Measurements from ENCODE around the gene CENPB.

Gene CENPB

GRCh38 chr20:3757268-3757667, 29.3 kb downstream of the CENPB start:
- no peak for DNase-seq (ENCODE audit: low read depth)
- TF ChIP-seq CTCF (IDR thresholded peaks at IDR 0.05; ENCODE audit: low read depth, low read length, missing control alignments) = no peak
- no peak overlapping the region for H3K4me3 ChIP-seq (ENCODE audit: low read depth, low read length)

- TF ChIP-seq CTCF (IDR thresholded peaks at IDR 0.05; ENCODE audit: low read depth, low read length, missing control alignments) = no peak
- DNase-seq (ENCODE audit: low read depth) = no peak
- no peak overlapping the region for H3K4me3 ChIP-seq (ENCODE audit: low read depth, low read length)
Observed at GRCh38 chr20:3755814-3756480, 30.6 kb downstream of the CENPB start.

- TF ChIP-seq CTCF (IDR thresholded peaks at IDR 0.05; ENCODE audit: low read depth, low read length, missing control alignments) = no peak
- no peak overlapping the region for H3K4me3 ChIP-seq (ENCODE audit: low read depth, low read length)
- no peak for DNase-seq (ENCODE audit: low read depth)
Observed at GRCh38 chr20:3755269-3755668, 31.3 kb downstream of the CENPB start.

- TF ChIP-seq CTCF (IDR thresholded peaks at IDR 0.05; ENCODE audit: low read depth, low read length, missing control alignments) = no peak
- no peak for DNase-seq (ENCODE audit: low read depth)
- H3K4me3 ChIP-seq (ENCODE audit: low read depth, low read length) = no peak overlapping the region
Observed at GRCh38 chr20:3754276-3754630, 32.3 kb downstream of the CENPB start.

GRCh38 chr20:3753501-3754275, 32.9 kb downstream of the CENPB start:
- TF ChIP-seq CTCF (IDR thresholded peaks at IDR 0.05; ENCODE audit: low read depth, low read length, missing control alignments) = no peak
- DNase-seq (ENCODE audit: low read depth) = no peak
- no peak overlapping the region for H3K4me3 ChIP-seq (ENCODE audit: low read depth, low read length)

GRCh38 chr20:3753098-3753497, 33.4 kb downstream of the CENPB start:
- no peak overlapping the region for H3K4me3 ChIP-seq (ENCODE audit: low read depth, low read length)
- peak; percentile 92 for TF ChIP-seq CTCF (IDR thresholded peaks at IDR 0.05; ENCODE audit: low read depth, low read length, missing control alignments)
- peak; percentile 34 for DNase-seq (ENCODE audit: low read depth)

- no peak for DNase-seq (ENCODE audit: low read depth)
- no peak overlapping the region for H3K4me3 ChIP-seq (ENCODE audit: low read depth, low read length)
- TF ChIP-seq CTCF (IDR thresholded peaks at IDR 0.05; ENCODE audit: low read depth, low read length, missing control alignments) = no peak
Observed at GRCh38 chr20:3752386-3752759, 34.2 kb downstream of the CENPB start.
